H1 (cell line): ENCODE results near the gene PRRX1. TPM values are rescaled to one million over a fixed set of nuclear protein-coding genes. Genes with fewer than 3 reads are reported as not detected.

ENCODE experiments used
- BACH1 ChIP-seq: IDR thresholded peaks from 2 replicates; pipeline ENCODE4 v1.6.1; 2012; ENCODE audit warnings: low read length, improper control_type of control experiment
- BRCA1 ChIP-seq: IDR thresholded peaks from 2 replicates; pipeline ENCODE4 v1.6.1; 2012; ENCODE audit warnings: low read depth, low read length, improper control_type of control experiment
- CTBP2 ChIP-seq: IDR thresholded peaks from 2 replicates; pipeline ENCODE4 v1.7.0; 2011; ENCODE audit warnings: borderline replicate concordance, mild to moderate bottlenecking, moderate library complexity, mixed read lengths, low read length; ENCODE audit not compliant: insufficient read depth, insufficient read length
- FOSL1 ChIP-seq: IDR thresholded peaks from 2 replicates; pipeline ENCODE4 v1.6.1; 2011; ENCODE audit warnings: mild to moderate bottlenecking, low read depth, low read length, moderate library complexity; ENCODE audit not compliant: insufficient read depth
- HDAC6 ChIP-seq: IDR thresholded peaks from one replicate; pipeline ENCODE4 v1.7.1; 2012; ENCODE audit warnings: low read depth, mild to moderate bottlenecking, inconsistent platforms, low read length, moderate library complexity
- SIRT6 ChIP-seq: IDR thresholded peaks from one replicate; pipeline ENCODE4 v1.7.1; 2012; ENCODE audit warnings: low read length, inconsistent platforms
- TCF12 ChIP-seq: IDR thresholded peaks from 2 replicates; pipeline ENCODE4 v1.6.1; 2011; ENCODE audit warnings: low read depth, mild to moderate bottlenecking, low read length
- TEAD4 ChIP-seq: IDR thresholded peaks from 2 replicates; pipeline ENCODE4 v1.6.1; 2012; ENCODE audit warnings: low read depth, low read length, inconsistent platforms, mixed read lengths
- ZNF274 ChIP-seq: IDR thresholded peaks from 2 replicates; pipeline ENCODE4 v1.7.0; 2012; ENCODE audit warnings: low read length, borderline replicate concordance; ENCODE audit errors: extremely low read depth
- polyA plus RNA-seq, 7 experiments: library from polyadenylated mRNA; depleted of rRNA in 3 of 7; stranded (reverse) in 5 of 7; unstranded in 2 of 7; fragments of >200 nt in 5 of 7; fragments of 200-250 nt in 2 of 7; gene quantifications; 1 replicate in 5 of 7; 2 replicates in 1 of 7; 4 replicates in 1 of 7; pipeline versions ENCODE4 v1.2.1 to v1.2.3, GENCODE V29; 2011 to 2013; ENCODE audit warnings: missing spikeins in 2 of 7, mixed read lengths in 2 of 7
- total RNA-seq: library from RNA; stranded (reverse); fragmentation: NEBNext Ultra II Directional; extraction: Animal tissue kit (Norgen Biotek cat#: 25700); gene quantifications from 2 replicates; pipeline ENCODE4 v1.2.1, GENCODE V29; 2021
- TF ChIP-seq, protein P1 (sequence below): fragments of 300-600 bp; sonication (generic); IDR thresholded peaks from 2 replicates; pipeline ENCODE4 v1.7.1; 2012; ENCODE audit warnings: low read length, moderate library complexity, mild to moderate bottlenecking, inconsistent platforms; ENCODE audit not compliant: insufficient replicate concordance

The PRRX1 gene
- total and polyA plus RNA-seq, 2 of the 8 experiments (the other 6 are each of a cell fraction or from before 2014, with no cell fraction given): not detected

GRCh38 chr1:170666541-170667254, 2.8 kb downstream of the PRRX1 start (continued):
- TF ChIP-seq, protein P1, sequence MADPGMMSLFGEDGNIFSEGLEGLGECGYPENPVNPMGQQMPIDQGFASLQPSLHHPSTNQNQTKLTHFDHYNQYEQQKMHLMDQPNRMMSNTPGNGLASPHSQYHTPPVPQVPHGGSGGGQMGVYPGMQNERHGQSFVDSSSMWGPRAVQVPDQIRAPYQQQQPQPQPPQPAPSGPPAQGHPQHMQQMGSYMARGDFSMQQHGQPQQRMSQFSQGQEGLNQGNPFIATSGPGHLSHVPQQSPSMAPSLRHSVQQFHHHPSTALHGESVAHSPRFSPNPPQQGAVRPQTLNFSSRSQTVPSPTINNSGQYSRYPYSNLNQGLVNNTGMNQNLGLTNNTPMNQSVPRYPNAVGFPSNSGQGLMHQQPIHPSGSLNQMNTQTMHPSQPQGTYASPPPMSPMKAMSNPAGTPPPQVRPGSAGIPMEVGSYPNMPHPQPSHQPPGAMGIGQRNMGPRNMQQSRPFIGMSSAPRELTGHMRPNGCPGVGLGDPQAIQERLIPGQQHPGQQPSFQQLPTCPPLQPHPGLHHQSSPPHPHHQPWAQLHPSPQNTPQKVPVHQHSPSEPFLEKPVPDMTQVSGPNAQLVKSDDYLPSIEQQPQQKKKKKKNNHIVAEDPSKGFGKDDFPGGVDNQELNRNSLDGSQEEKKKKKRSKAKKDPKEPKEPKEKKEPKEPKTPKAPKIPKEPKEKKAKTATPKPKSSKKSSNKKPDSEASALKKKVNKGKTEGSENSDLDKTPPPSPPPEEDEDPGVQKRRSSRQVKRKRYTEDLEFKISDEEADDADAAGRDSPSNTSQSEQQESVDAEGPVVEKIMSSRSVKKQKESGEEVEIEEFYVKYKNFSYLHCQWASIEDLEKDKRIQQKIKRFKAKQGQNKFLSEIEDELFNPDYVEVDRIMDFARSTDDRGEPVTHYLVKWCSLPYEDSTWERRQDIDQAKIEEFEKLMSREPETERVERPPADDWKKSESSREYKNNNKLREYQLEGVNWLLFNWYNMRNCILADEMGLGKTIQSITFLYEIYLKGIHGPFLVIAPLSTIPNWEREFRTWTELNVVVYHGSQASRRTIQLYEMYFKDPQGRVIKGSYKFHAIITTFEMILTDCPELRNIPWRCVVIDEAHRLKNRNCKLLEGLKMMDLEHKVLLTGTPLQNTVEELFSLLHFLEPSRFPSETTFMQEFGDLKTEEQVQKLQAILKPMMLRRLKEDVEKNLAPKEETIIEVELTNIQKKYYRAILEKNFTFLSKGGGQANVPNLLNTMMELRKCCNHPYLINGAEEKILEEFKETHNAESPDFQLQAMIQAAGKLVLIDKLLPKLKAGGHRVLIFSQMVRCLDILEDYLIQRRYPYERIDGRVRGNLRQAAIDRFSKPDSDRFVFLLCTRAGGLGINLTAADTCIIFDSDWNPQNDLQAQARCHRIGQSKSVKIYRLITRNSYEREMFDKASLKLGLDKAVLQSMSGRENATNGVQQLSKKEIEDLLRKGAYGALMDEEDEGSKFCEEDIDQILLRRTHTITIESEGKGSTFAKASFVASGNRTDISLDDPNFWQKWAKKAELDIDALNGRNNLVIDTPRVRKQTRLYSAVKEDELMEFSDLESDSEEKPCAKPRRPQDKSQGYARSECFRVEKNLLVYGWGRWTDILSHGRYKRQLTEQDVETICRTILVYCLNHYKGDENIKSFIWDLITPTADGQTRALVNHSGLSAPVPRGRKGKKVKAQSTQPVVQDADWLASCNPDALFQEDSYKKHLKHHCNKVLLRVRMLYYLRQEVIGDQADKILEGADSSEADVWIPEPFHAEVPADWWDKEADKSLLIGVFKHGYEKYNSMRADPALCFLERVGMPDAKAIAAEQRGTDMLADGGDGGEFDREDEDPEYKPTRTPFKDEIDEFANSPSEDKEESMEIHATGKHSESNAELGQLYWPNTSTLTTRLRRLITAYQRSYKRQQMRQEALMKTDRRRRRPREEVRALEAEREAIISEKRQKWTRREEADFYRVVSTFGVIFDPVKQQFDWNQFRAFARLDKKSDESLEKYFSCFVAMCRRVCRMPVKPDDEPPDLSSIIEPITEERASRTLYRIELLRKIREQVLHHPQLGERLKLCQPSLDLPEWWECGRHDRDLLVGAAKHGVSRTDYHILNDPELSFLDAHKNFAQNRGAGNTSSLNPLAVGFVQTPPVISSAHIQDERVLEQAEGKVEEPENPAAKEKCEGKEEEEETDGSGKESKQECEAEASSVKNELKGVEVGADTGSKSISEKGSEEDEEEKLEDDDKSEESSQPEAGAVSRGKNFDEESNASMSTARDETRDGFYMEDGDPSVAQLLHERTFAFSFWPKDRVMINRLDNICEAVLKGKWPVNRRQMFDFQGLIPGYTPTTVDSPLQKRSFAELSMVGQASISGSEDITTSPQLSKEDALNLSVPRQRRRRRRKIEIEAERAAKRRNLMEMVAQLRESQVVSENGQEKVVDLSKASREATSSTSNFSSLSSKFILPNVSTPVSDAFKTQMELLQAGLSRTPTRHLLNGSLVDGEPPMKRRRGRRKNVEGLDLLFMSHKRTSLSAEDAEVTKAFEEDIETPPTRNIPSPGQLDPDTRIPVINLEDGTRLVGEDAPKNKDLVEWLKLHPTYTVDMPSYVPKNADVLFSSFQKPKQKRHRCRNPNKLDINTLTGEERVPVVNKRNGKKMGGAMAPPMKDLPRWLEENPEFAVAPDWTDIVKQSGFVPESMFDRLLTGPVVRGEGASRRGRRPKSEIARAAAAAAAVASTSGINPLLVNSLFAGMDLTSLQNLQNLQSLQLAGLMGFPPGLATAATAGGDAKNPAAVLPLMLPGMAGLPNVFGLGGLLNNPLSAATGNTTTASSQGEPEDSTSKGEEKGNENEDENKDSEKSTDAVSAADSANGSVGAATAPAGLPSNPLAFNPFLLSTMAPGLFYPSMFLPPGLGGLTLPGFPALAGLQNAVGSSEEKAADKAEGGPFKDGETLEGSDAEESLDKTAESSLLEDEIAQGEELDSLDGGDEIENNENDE: no peak
- TF ChIP-seq BACH1 (no peak), TCF12 (no peak), SIRT6 (no peak), HDAC6 (no peak), CTBP2 (no peak), FOSL1 (no peak), ZNF274 (no peak), BRCA1 (no peak), TEAD4 (no peak)
